Gastroesophageal sphincter (tissue), 3 donors: ENCODE data around the gene SLC24A1.

Experiments used
- EP300 ChIP-seq: sonication (generic); formaldehyde crosslinking; IDR thresholded peaks from one replicate; pipeline ENCODE4 v1.6.1; 2017; ENCODE audit warnings: antibody characterized with exemption, mild to moderate bottlenecking
- TF ChIP-seq, protein P1 (sequence below), 4 experiments: fragments of 200-600 bp in 2 of 4; fragments of 450-650 bp in 2 of 4; sonication (generic) in 1 of 4; IDR thresholded peaks; one replicate each; pipeline ENCODE4 v1.5.1; 2017 to 2019; ENCODE audit warnings: antibody characterized with exemption in 4 of 4, mild to moderate bottlenecking in 2 of 4, moderate library complexity in 2 of 4

DNA sequence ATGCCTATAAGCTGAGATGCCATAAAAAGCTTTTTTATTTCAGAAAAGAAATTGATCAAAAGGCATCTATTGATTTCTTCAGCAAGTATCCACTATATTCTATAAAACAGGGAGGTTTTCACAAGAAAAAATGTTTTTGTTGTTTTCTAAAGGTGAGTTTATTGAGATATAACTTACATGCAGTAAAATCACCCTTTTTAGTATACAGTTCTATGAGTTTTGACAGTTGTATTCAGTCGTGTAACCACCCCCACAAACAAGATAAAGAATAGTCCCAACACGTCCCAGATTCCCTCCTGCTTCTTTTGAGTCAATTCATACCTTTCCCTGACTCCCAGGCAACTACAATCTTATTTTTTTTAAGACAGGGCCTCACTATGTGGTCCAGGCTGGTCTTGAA is 18.6 kb upstream of the SLC24A1 start:
- no peak for TF ChIP-seq EP300
- TF ChIP-seq, protein P1, sequence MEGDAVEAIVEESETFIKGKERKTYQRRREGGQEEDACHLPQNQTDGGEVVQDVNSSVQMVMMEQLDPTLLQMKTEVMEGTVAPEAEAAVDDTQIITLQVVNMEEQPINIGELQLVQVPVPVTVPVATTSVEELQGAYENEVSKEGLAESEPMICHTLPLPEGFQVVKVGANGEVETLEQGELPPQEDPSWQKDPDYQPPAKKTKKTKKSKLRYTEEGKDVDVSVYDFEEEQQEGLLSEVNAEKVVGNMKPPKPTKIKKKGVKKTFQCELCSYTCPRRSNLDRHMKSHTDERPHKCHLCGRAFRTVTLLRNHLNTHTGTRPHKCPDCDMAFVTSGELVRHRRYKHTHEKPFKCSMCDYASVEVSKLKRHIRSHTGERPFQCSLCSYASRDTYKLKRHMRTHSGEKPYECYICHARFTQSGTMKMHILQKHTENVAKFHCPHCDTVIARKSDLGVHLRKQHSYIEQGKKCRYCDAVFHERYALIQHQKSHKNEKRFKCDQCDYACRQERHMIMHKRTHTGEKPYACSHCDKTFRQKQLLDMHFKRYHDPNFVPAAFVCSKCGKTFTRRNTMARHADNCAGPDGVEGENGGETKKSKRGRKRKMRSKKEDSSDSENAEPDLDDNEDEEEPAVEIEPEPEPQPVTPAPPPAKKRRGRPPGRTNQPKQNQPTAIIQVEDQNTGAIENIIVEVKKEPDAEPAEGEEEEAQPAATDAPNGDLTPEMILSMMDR (IDR thresholded peaks at IDR 0.05) = no peak
